Neural progenitor cell (in vitro differentiated cells): ENCODE data around the gene RAET1G. TPM values are rescaled to one million over a fixed set of nuclear protein-coding genes. Genes with fewer than 3 reads are reported as not detected.

Source experiments
- DNase-seq: peaks from one replicate; pipeline ENCODE4 v3.0.0-alpha.2; 2016; ENCODE audit warnings: low spot score
- H2AFZ ChIP-seq: fragments of 200-600 bp; sonication (generic); replicated peaks from 2 replicates; pipeline ENCODE4 v1.6.1; 2016; ENCODE audit warnings: antibody characterized with exemption
- H3F3A ChIP-seq: fragments of 200-600 bp; sonication (generic); 2 replicates; pipeline ENCODE4 v1.6.1; 2016; ENCODE audit warnings: antibody characterized with exemption, low read depth
- H3K27ac ChIP-seq: fragments of 200-600 bp; sonication (generic); 2 replicates; pipeline ENCODE4 v1.5.1; 2016; ENCODE audit warnings: mild to moderate bottlenecking
- H3K27me3 ChIP-seq: fragments of 200-600 bp; sonication (generic); 2 replicates; pipeline ENCODE4 v1.6.1; 2016; ENCODE audit warnings: mild to moderate bottlenecking, moderate library complexity
- H3K36me3 ChIP-seq: fragments of 200-600 bp; sonication (generic); 2 replicates; pipeline ENCODE4 v1.5.1; 2016
- H3K4me1 ChIP-seq: fragments of 200-600 bp; sonication (generic); 2 replicates; pipeline ENCODE4 v1.6.1; 2016; ENCODE audit warnings: mixed run types
- H3K4me2 ChIP-seq: fragments of 200-600 bp; sonication (generic); 2 replicates; pipeline ENCODE4 v1.6.1; 2016
- H3K4me3 ChIP-seq: fragments of 200-600 bp; sonication (generic); 2 replicates; pipeline ENCODE4 v1.5.1; 2016
- H3K79me2 ChIP-seq: fragments of 200-600 bp; sonication (generic); 2 replicates; pipeline ENCODE4 v1.6.1; 2016; ENCODE audit warnings: low read depth
- H3K9ac ChIP-seq: fragments of 200-600 bp; sonication (generic); 2 replicates; pipeline ENCODE4 v1.6.1; 2016
- H3K9me3 ChIP-seq: fragments of 200-600 bp; sonication (generic); 2 replicates; pipeline ENCODE4 v1.5.1; 2016; ENCODE audit warnings: low read depth
- H4K20me1 ChIP-seq: fragments of 200-600 bp; sonication (generic); 2 replicates; pipeline ENCODE4 v1.6.1; 2016; ENCODE audit warnings: low read depth
- H3K27ac Mint-ChIP-seq: 3 replicates; pipeline ENCODE4 v1.8.0; 2021; ENCODE audit warnings: mixed read lengths
- H3K27me3 Mint-ChIP-seq: 2 replicates; pipeline ENCODE4 v1.8.0; 2022; ENCODE audit warnings: low read depth, mild to moderate bottlenecking, inconsistent platforms, moderate library complexity, mixed read lengths; ENCODE audit not compliant: insufficient read depth
- H3K36me3 Mint-ChIP-seq: 3 replicates; pipeline ENCODE4 v1.8.0; 2021; ENCODE audit warnings: mixed read lengths
- H3K4me1 Mint-ChIP-seq: 3 replicates; pipeline ENCODE4 v1.8.0; 2021; ENCODE audit warnings: mixed read lengths
- H3K4me3 Mint-ChIP-seq: 3 replicates; pipeline ENCODE4 v1.8.0; 2021; ENCODE audit warnings: mild to moderate bottlenecking, moderate library complexity, mixed read lengths
- H3K9me3 Mint-ChIP-seq: 3 replicates; pipeline ENCODE4 v1.8.0; 2020; ENCODE audit warnings: mixed read lengths
- CTCF ChIP-seq: fragments of 200-600 bp; sonication (generic); IDR thresholded peaks from 2 replicates; pipeline ENCODE4 v1.5.1; 2017; ENCODE audit warnings: antibody characterized with exemption, mild to moderate bottlenecking
- EZH2 ChIP-seq: fragments of 200-600 bp; sonication (generic); IDR thresholded peaks from 2 replicates; pipeline ENCODE4 v1.6.1; 2017; ENCODE audit warnings: antibody characterized with exemption, mild to moderate bottlenecking, moderate library complexity
- EZH2phosphoT487 ChIP-seq: fragments of 200-600 bp; sonication (generic); IDR thresholded peaks from 2 replicates; pipeline ENCODE4 v1.6.1; 2017; ENCODE audit warnings: antibody characterized with exemption
- total RNA-seq: library from RNA; depleted of rRNA; stranded (reverse); fragments of >200 nt; gene quantifications from 2 replicates; pipeline ENCODE4 v1.2.3, GENCODE V29; 2015; ENCODE audit warnings: low replicate concordance

Gene RAET1G
- total RNA-seq, 1 donor from 2014 or later = not detected

- H3K27ac ChIP-seq = no peak overlapping the region
- H3K27me3 Mint-ChIP-seq = peaks cover 7% of the 10 kb centered on the region
Measured at GRCh38 chr6:149884215-149884614, 38.7 kb downstream of the RAET1G start.

GRCh38 chr6:149881860-149882259 is 41.1 kb downstream of the RAET1G start:
- no peaks in the 10 kb centered on the region for H3K4me1 ChIP-seq
- H3K4me3 Mint-ChIP-seq = no peak overlapping the region
- H4K20me1 ChIP-seq = no peaks in the 10 kb centered on the region
- no peaks in the 10 kb centered on the region for H3K9me3 Mint-ChIP-seq
- TF ChIP-seq CTCF (no peak), EZH2phosphoT487 (no peak), EZH2 (no peak)
- no peaks in the 10 kb centered on the region for H3K79me2 ChIP-seq
- H3K4me3 ChIP-seq = no peak overlapping the region
- no peak overlapping the region for H3K4me2 ChIP-seq
- no peaks in the 10 kb centered on the region for H3F3A ChIP-seq
- H3K27ac ChIP-seq = no peak overlapping the region
- no peaks in the 10 kb centered on the region for H3K36me3 Mint-ChIP-seq
- H2AFZ ChIP-seq = no peak overlapping the region
- DNase-seq = no peak
- H3K36me3 ChIP-seq = no peaks in the 10 kb centered on the region
- peaks cover 7% of the 10 kb centered on the region for H3K27me3 Mint-ChIP-seq
- peaks cover 55% of the 10 kb centered on the region for H3K27me3 ChIP-seq
- no peak overlapping the region for H3K9ac ChIP-seq
- no peaks in the 10 kb centered on the region for H3K4me1 Mint-ChIP-seq
- no peak overlapping the region for H3K27ac Mint-ChIP-seq
- no peaks in the 10 kb centered on the region for H3K9me3 ChIP-seq

More at GRCh38 chr6:149884215-149884614, 38.7 kb downstream of the RAET1G start:
- no peaks in the 10 kb centered on the region for H3K79me2 ChIP-seq
- Mint-ChIP-seq H3K4me1 (no peaks in the 10 kb centered on the region), H3K36me3 (no peaks in the 10 kb centered on the region), H3K9me3 (no peaks in the 10 kb centered on the region), H3K27ac (no peak overlapping the region), H3K4me3 (no peak overlapping the region)
- no peaks in the 10 kb centered on the region for H4K20me1 ChIP-seq
- TF ChIP-seq CTCF (no peak), EZH2phosphoT487 (no peak), EZH2 (no peak)
- H3K36me3 ChIP-seq = no peaks in the 10 kb centered on the region
- H3K9ac ChIP-seq = no peak overlapping the region
- peak overlapping the region; percentile 55 for H3K4me2 ChIP-seq
- peak; percentile 29 for DNase-seq
- no peaks in the 10 kb centered on the region for H3K4me1 ChIP-seq
- no peaks in the 10 kb centered on the region for H3F3A ChIP-seq
- H3K9me3 ChIP-seq = no peaks in the 10 kb centered on the region
- no peak overlapping the region for H2AFZ ChIP-seq
- peaks cover 46% of the 10 kb centered on the region for H3K27me3 ChIP-seq
- H3K4me3 ChIP-seq = no peak overlapping the region

DNA sequence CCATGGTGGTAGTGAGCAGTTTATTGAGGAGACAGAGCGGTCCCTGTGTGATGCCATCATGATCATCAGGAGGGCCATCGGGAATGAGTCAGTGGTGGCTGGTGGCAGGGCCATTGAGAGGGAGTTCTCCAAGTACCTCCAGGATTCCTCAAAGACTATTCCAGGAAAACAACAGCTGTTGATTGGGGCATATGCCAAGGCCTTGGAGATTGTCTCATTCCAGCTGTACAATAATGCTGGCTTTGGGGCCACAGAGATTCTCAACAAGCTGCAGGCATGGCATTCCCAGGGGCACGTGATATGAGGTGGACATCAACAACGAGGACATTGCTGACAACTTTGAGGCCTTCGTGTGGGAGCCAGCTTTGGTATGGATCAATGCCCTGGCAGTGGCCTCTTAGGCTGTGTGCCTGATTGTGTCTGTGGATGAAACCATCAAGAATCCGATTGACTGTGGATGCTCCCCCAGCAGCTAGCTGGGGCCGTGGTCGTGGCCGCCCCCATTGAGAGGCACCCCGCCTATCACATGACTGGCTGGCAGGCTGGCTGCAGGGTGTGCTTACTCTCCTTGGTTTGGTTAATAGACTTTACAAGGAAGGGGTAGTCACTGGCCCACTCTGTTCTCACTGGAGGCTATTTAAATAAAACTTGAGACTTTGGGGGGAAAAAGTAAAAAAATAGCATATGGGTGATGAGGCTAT is 41.7 kb downstream of the RAET1G start:
- H4K20me1 ChIP-seq = no peaks in the 10 kb centered on the region
- H3K79me2 ChIP-seq = no peaks in the 10 kb centered on the region
- no peaks in the 10 kb centered on the region for H3K36me3 ChIP-seq
- TF ChIP-seq EZH2 (no peak), EZH2phosphoT487 (no peak), CTCF (no peak)
- no peak for DNase-seq
- no peak overlapping the region for H3K4me3 Mint-ChIP-seq
- no peak overlapping the region for H3K27ac Mint-ChIP-seq
- H3K4me3 ChIP-seq = no peak overlapping the region
- H3K4me1 ChIP-seq = no peaks in the 10 kb centered on the region
- no peaks in the 10 kb centered on the region for H3F3A ChIP-seq
- no peak overlapping the region for H2AFZ ChIP-seq
- no peaks in the 10 kb centered on the region for H3K9me3 ChIP-seq
- H3K9ac ChIP-seq = no peak overlapping the region
- H3K9me3 Mint-ChIP-seq = no peaks in the 10 kb centered on the region
- no peaks in the 10 kb centered on the region for H3K4me1 Mint-ChIP-seq
- H3K36me3 Mint-ChIP-seq = no peaks in the 10 kb centered on the region
- H3K4me2 ChIP-seq = no peak overlapping the region
- H3K27me3 Mint-ChIP-seq = peaks cover 7% of the 10 kb centered on the region
- H3K27me3 ChIP-seq = peaks cover 56% of the 10 kb centered on the region
- no peak overlapping the region for H3K27ac ChIP-seq
